ENCODE results near the gene EFS. TPM values are rescaled to one million over a fixed set of nuclear protein-coding genes. Genes with fewer than 3 reads are reported as not detected.

EFS gene
- total RNA-seq, 1 donor from 2014 or later, result 29.6 TPM

GRCh38 chr14:23359722-23360447, 5.1 kb downstream of the EFS start:
- no peak overlapping the region for H3K27ac Mint-ChIP-seq (ENCODE audit: unreplicated experiment)
- no peak for DNase-seq (ENCODE audit: low spot score)
- H3K27me3 Mint-ChIP-seq (ENCODE audit: low read depth), result no peaks in the 10 kb centered on the region
- no peak for TF ChIP-seq CTCF (IDR thresholded peaks at IDR 0.05)
- H3K4me3 Mint-ChIP-seq (ENCODE audit: unreplicated experiment), result no peak overlapping the region
- no peaks in the 10 kb centered on the region for H3K9me3 Mint-ChIP-seq (ENCODE audit: low read depth)
- H3K4me1 Mint-ChIP-seq (ENCODE audit: low read depth), result peaks cover 21% of the 10 kb centered on the region
- peaks cover 16% of the 10 kb centered on the region for H3K36me3 Mint-ChIP-seq (ENCODE audit: low read depth)

DNA sequence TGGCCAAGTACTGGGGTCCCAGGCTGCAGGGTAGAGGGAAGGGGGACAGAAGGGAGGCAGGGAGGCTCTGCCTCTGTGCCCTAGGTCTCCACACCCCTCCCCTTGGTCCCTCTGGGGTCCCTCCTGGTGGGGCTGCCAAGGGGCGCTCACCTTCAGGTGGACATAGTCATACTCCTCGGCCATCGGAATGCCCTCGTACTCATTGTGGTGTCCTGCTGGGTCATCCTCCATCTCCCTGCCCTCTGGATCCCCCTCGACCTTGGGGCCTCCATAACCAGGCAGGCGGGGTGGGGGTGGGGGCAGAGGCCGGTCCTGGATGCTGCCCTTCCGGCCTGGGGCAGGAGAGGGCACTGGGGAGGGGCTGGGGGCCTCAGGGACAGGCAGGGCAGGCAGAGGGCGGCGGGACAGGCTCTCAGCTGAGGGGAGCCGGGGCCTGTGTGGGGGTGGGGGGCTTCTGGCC, 5.8 kb downstream of the EFS start:
- TF ChIP-seq CTCF (IDR thresholded peaks at IDR 0.05), result no peak
- H3K4me3 Mint-ChIP-seq (ENCODE audit: unreplicated experiment), result no peak overlapping the region
- H3K9me3 Mint-ChIP-seq (ENCODE audit: low read depth), result no peaks in the 10 kb centered on the region
- no peak overlapping the region for H3K27ac Mint-ChIP-seq (ENCODE audit: unreplicated experiment)
- no peaks in the 10 kb centered on the region for H3K27me3 Mint-ChIP-seq (ENCODE audit: low read depth)
- no peak for DNase-seq (ENCODE audit: low spot score)
- peaks cover 17% of the 10 kb centered on the region for H3K4me1 Mint-ChIP-seq (ENCODE audit: low read depth)
- peaks cover 16% of the 10 kb centered on the region for H3K36me3 Mint-ChIP-seq (ENCODE audit: low read depth)

DNA sequence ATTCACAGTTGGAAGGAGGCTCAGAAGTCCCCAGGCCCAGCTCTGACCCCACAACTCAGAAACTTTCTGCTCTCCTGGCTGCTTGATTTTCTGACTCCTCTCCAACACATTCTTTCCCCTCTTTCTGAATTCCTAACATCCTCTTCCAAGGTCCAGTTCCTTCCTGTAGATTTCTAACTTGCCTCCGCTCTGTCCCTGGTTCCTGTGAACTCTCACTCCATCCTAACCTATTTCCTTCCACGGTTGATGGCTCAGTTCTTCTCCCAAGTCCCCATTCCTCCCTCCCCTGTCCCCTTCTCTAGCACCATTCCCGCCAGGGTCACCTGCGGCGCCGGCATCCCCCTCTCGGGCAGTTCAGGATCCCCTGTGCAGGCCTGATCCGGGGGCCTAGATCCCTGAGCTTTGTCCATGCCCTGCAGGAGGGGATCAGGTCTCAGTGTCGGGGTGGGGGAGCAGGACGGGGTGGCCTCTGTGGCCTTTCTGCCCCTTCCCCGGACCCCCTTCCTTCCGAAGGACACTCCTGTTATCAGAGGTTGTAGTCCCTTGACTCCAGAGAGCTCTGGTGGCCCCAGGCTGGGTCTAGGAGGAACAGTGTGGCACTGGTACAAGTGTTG, 6.3 kb downstream of the EFS start:
- TF ChIP-seq CTCF (IDR thresholded peaks at IDR 0.05), result no peak
- Mint-ChIP-seq H3K4me3 (ENCODE audit: unreplicated experiment) (no peak overlapping the region), H3K9me3 (ENCODE audit: low read depth) (no peaks in the 10 kb centered on the region), H3K4me1 (ENCODE audit: low read depth) (peaks cover 12% of the 10 kb centered on the region), H3K27me3 (ENCODE audit: low read depth) (no peaks in the 10 kb centered on the region), H3K27ac (ENCODE audit: unreplicated experiment) (no peak overlapping the region), H3K36me3 (ENCODE audit: low read depth) (peaks cover 15% of the 10 kb centered on the region)
- no peak for DNase-seq (ENCODE audit: low spot score)

DNA sequence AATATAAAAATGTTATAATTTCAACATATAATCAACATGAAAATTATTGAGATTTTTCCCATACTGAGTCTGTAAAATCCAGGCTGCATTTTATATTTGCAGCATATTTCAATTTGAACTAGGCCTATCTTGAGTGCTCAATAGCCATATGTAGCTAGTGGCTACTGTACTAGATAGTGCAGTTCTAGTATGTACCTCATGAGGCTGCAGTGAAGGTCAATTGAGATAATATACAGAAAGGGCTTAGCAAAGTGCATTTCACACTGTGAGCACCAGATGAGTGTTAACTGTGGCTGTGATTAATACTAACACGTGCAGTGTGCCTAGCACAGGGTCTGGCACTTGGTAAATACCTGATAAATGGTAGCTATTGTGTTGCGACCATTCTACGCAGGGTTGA, 6.9 kb downstream of the EFS start:
- no peak for DNase-seq (ENCODE audit: low spot score)
- H3K27me3 Mint-ChIP-seq (ENCODE audit: low read depth), result no peaks in the 10 kb centered on the region
- H3K27ac Mint-ChIP-seq (ENCODE audit: unreplicated experiment), result no peak overlapping the region
- H3K4me3 Mint-ChIP-seq (ENCODE audit: unreplicated experiment), result no peak overlapping the region
- peaks cover 15% of the 10 kb centered on the region for H3K4me1 Mint-ChIP-seq (ENCODE audit: low read depth)
- H3K9me3 Mint-ChIP-seq (ENCODE audit: low read depth), result no peaks in the 10 kb centered on the region
- no peak for TF ChIP-seq CTCF (IDR thresholded peaks at IDR 0.05)
- peaks cover 15% of the 10 kb centered on the region for H3K36me3 Mint-ChIP-seq (ENCODE audit: low read depth)

- no peaks in the 10 kb centered on the region for H3K27me3 Mint-ChIP-seq (ENCODE audit: low read depth)
- no peak for TF ChIP-seq CTCF (IDR thresholded peaks at IDR 0.05)
- no peak overlapping the region for H3K27ac Mint-ChIP-seq (ENCODE audit: unreplicated experiment)
- H3K9me3 Mint-ChIP-seq (ENCODE audit: low read depth), result no peaks in the 10 kb centered on the region
- peaks cover 18% of the 10 kb centered on the region for H3K4me1 Mint-ChIP-seq (ENCODE audit: low read depth)
- H3K36me3 Mint-ChIP-seq (ENCODE audit: low read depth), result peaks cover 15% of the 10 kb centered on the region
- no peak overlapping the region for H3K4me3 Mint-ChIP-seq (ENCODE audit: unreplicated experiment)
- DNase-seq (ENCODE audit: low spot score), result no peak
These were observed 7.7 kb downstream of the EFS start for GRCh38 chr14:23357261-23357660.
